HG03521 (cell line): ENCODE measurements around the gene CPT2.
A peak's percentile ranks its signal among the peaks of the same experiment; 100 is the strongest.
"Not testable (repeated sequence)": the region's sequence is repeated elsewhere in the genome, so short reads cannot be mapped to it uniquely, and the experiment has no call there.

ENCODE experiments used
- ATAC-seq: cut with Tn5 transposase; IDR thresholded peaks from one replicate; pipeline ENCODE4 v1.9.1; 2021; ENCODE audit warnings: mild to moderate bottlenecking, moderate library complexity; ENCODE audit not compliant: unreplicated experiment

CPT2 gene

DNA sequence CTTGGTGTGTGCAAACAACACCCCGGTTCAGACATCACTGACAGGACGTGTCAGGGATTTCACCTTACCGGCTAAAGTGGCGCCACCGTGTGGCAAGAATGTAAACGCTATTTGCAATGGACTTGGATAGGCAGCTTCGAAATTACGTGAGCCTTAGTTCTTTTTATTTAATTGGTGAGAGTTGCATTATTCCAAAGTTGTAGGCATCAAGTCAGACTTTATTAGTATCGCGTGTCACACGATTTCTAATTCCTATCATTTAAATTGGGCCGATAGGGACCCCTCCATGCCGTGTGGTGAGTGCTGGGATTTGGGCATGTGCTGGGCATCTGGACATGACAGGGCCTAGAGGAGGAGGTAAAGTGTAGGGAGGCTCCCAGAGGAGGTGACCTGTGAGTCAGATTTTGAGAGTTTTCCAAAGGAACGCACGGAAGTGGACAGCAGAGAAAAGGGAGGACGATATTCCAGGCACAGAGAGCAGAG lies 14.5 kb upstream of the CPT2 start:
- no peak for ATAC-seq

DNA sequence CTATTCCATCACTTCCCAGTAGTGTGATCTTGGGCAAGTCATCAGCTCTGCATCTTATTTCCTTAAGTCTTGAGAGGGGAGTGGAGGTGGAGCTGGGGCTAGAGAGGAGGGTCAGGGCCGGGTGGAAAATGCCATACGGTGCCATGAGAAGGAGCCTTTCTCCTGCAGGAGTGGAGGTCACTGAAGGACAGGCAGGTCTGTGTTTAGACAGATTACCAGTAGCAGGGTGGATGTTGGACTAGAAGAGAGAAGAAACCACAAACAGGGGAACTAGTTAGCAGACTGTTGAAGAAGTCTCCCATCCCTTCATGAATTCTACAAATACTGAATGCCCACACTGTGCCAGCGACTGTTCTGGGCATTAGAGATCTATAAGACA lies 13.9 kb upstream of the CPT2 start:
- no peak for ATAC-seq

DNA sequence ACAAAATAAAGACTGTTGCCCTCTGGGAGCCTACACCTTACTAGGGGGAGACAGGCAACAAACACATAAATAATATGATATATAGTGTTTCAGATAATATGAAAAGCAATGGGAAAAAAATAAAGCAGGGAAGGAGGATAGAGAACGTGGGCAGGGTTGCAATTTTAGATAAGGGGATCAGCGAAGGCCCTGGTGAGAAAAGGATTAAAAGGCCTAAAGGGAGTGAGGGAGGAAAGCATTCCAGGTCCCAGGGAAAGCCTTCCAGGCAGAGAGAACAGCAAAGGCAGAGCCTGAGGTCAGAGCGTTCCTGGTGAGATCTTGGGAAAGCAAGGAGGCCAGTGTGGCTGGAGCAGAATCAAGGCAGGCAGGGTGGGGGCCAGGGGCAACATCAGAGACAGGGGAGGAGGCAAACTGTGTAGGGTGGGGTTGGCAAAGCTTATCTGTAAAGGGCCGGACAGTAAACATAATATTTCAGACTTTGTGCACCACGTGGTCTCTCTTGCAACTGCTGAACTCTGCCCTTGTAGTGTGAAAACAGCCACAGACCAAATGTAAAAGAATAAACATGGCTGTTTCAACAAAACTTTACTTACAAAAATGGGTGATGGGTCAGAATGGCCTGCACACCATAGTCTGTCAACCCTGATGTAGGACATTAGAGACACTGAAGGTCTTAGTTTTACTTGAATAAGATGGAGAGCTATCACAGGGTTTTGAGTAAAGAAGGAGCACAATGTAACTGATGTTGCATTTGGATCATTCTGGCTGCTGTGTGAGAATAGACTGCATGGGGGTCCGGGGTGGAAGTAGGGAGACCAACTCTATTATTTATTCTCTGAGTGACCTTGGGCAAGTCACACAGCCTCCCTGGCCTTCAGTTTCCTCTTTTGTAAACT lies 13.3 kb upstream of the CPT2 start:
- no peak for ATAC-seq

DNA sequence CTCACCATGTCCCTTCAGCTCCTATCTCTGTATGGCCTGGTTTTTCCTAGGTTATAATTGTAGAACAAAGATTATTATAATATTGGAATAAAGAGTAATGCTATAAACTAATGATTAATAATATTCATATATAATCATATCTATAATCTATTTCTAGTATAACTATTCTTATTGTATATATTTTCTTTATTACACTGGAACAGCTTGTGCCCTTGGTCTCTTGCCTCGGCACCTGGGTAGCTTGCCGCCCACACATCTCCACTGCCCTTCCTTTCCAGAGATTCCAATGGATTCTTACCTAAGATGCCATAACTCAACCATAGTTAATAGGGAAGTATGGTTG lies 10.7 kb upstream of the CPT2 start:
- ATAC-seq: not testable (repeated sequence)

DNA sequence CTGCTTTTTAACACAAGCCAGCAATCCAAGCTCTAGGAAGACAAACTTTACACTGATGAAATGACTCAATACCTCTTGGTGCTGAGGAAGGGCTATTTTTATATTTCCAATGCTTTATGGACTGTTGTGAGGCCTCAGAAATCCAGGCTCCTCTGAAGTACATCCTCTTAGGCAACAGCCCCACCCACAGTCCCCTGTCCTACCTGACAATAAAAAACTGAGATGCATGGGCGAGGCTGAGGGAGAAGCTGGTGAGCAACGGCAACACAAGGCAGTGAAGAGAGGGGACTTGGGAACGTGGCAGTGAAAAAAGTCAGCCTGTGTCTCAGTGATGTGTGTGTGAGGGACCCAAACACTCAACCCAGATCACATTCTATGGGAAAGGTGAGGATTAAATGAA lies 10.1 kb upstream of the CPT2 start:
- ATAC-seq: no peak

DNA sequence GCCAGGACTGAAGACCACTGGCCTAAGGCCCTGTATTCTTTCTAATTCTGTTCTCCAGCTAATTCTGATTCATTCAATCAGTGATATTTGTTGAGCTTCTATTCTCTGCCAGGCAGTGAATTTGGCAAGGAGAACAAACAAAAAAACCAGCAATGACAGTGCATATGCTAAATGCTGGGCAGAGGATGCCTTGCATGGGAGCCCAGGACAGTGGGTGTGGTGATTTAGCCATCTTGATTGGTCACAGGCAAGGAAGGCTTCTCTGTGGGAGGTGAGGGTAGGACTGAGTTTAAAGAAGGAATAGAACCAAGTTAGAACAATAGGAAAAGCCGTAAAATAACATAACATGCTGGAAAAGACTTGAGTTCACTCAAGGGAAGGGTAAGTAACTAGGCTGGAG lies 9.2 kb upstream of the CPT2 start:
- no peak for ATAC-seq

DNA sequence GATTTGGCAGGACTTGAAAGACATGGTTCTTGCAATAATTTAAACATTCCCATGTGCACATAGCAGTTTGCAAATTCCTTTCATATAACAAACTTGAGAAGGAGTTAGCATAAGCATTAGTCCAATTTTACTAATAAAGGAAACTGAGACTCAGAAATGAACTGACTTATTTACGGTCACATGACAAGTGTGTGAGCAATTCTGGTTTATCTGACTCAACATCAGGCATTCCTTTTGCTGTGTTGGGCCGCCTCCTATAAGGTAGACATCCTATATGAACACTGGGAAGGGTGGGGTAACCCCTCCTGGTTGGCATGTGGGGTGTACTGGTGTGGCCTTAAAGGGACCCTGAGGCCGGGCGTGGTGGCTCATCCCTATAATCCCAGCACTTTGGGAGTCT lies 8.5 kb upstream of the CPT2 start:
- ATAC-seq: no peak

DNA sequence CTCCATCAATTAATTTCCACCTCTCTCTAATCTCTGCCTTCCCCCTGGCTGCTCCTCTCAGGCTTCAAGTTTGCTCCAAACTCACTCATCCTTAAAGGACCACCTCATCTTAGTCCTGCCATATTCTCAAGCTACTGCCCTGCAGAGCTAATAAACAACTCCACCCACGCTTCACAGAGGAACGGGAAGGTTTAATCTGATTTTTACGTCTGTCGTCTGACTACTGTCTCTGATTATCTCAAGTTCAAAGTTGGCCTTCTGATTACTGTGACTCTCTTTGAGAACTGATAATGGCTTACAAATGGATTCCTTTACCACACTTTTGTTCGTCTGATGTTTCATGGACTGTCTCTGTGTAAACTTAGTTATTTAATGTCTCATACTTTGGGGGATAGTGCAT lies 7.6 kb upstream of the CPT2 start:
- no peak for ATAC-seq

DNA sequence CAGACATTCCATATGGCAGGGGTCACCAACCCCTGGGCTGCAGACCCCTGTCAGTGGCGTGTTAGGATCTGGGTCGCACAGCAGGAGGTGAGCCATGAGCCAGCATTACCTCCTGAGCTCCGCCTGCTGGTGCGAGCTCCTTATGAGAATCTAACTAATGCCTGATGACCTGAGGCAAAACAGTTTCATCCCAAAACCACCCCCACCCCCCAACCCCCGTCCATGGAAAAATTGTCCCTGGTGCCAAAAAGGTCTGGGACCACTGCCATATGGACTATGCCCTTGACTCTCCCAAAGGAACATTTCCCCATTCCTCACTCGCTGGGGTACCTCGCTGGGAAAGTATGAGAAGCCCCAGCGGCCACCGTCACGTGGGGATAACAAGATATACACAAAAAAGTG lies 6.4 kb upstream of the CPT2 start:
- ATAC-seq: no peak

DNA sequence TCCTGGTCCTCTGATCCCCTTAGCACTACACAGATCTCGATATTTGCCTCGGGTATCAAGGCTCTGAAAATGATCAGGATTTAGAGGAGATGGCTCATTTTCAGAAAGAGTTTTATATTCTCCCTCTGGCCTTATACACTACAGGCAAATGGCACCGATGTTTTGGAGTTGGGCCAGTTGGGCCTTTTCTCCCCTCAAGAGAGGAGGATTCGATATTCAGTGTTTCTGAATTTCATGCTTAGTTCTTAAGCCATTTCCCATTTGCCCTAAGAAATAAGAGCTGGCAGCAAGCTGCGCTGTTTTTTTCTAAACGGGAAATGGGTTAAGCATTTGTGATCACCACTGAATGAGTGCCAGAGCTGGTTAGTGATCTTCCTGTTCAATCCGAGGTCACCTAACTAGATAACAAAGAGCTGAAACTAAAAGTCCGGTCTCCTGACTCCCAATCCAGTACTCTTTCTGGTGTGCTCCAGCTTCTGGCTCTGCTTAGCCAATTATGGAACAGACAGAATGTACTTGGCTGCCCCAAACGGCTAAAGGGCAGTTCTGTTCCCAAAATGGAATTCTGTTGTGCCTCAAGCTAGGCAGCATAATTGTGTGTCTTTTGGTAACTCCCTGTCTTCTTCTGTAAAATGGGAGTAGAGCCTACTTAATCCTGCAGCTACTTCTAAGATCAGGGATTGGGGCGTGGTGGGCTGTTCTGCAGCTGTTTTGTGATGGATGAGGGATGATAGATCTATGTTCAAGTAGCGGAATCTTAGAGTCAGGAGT lies 1.2 kb upstream of the CPT2 start:
- ATAC-seq: no peak

DNA sequence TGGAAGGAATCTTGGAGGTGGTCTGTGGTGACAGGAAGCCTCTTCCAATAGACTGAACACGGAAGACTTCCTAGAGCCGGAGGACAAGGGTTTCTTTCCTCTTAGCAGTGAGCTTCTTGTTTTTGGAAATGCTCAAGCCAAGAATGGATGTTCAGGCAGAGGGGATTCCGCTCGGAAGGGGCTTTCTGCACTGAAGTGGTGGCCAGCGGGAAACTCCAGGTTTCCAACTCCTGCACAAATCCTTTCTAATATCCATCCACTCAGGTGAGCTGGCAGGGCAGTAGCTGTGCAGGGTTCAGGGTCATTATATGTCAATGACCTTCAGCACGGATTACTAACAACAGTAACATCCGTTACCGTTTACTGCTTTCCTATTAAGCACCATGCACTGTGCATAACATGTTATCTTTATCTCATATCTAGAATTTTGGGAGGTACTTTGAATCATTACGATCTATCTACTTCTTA lies 573 bp upstream of the CPT2 start:
- peak; percentile 11 for ATAC-seq

DNA sequence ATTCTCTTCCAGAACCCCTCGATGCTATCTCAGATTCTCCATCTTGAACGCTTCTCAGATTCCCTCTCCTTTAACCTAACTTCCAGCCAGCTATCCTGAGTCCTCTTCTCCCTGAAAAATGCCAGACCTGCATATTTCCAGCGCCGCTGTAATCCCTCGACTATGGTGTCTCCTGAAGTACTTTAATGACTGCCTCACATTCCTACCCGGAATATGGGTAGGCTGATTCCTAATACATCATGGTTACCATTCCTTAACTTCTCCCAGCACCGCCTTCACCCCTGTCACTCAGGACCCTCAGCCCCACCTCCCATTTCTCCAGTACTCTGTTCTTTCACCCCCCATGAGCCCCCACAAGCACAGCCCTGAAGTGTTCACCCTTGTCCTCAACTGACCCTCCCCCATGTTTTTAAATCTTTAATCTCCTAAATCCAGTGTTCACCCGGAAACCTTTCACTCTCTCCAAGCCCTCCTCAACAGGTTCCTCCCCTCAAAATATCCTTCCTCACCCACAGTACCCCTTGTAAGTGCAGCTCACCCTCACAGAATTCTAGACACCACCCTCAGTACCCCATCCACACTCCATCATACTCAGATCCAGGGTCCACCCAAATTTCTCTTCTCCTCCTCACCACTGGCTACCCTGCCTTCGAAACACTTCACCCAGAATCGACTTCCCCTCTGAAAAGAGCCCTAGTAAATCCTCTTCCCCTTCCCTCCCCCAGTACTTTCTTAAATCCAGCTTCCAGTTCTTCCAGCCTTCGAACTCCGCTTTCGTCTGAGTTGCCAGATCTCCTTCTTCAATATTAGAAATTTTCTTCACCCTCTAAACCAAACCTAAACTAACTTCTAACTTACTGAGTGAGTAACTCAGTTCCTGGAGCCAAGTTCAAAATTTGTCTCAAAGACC lies 922 bp downstream of the CPT2 start:
- ATAC-seq: no peak

DNA sequence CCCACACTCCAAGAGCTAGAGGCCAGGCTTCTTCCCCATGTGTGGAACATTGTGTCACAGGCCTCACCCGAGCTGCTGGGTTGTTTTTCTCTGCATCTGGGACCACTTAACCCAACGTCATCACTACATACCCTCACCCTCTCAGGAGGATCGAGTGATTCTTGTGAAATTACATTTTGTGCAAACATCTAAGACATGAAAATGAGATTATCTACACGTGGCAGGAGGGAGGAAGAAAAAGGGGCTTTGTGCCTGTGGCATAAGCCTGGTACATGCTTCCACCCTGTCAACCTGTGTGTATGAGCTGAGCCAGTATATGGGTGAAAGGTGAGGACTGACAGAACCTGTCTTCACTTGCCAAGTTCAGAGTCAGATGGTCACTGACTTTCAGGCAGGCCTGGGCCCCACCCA lies 1.6 kb downstream of the CPT2 start:
- no peak for ATAC-seq

DNA sequence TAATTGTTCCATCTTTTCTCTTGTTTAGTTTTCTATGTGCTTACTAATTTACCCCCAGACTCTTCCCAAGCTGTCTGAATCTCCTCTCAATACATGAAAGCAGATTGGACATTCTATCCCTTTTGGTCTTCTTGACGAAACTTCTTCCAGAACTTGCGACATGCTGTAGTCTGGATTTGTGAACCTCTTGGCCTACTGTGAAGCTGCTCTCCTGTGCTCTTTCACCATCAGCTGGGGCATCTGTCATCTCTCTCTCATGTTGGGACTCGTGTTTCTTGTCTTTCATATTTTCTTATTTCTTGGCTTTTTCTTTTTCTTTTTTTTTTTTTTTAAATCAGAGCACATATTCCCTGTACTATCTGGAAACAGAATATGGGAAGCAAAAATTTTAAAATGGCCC lies 6.8 kb downstream of the CPT2 start:
- ATAC-seq: no peak

DNA sequence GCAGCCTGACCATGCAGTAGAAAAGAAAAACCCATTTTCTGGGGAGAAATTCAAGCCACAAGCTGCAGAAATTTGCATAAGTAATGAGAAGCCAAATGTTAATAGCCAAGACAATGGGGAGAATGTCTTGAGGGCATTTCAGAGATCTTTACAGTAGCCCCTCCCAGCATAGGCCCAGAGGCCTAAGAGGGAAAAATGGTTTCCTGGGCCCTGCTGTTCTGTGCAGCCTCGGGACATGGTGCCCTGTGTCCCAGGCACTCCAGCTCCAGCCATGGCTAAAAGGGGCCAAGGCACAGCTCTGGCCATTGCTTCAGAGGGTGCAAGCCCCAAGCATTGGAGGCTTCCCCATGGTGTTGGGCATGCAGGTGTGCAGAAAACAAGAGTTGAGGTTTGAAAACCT lies 8.9 kb downstream of the CPT2 start:
- not testable (repeated sequence) for ATAC-seq

DNA sequence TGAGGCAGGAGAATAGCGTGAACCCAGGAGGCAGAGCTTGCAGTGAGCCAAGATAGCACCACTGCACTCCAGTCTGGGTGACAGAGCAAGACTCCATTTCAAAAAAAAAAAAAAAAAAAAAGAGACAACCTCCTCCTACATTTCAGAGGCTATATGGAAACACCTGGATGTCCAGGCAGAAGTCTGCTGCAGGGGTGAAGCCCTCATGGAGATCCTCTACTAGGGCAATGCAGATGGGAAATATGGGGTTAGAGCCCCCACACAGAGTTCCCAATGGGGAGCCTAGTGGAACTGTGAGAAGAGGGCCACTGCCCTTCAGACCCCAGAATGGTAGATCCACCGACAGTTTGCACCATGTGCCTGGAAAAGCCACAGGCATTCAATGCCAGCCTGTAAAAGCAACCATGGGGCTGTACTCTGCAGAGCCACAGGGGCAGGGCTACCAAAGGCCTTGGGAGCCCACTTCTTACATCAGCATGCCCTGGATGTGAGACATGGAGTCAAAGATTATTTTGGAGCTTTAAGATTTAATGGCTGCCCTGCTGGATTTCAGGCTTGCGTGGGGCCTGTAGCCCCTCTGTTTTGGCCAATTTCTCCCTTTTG lies 9.6 kb downstream of the CPT2 start:
- ATAC-seq: not testable (repeated sequence)

DNA sequence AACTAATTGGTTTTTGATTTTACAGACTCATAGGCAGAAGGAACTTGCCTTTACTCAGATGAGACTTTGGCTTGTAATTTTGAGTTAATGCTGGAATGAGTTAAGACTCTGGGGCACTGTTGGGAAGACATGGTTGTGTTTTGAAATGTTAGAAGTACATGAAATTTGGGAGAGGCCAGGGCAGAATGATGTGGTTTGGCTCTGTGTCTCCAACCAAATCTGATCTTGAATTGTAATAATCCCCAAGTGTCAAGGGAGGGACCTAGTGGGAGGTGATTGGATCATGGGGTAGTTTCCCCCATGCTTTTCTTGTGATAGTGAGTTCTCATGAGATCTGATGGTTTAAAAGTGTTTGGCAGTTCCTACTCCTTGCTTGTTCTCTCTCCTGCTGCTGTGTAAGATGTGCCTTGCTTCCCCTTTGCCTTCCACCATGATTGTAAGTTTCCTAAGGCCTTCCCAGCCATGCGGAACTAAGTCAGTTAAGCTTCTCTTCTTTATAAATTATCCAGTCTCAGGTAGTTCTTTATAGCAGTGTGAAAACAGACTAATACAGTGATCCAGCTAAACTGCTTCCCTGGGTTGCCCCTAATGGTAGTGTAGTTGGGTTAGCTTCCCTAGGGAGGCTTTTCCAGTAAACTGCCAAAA lies 10.2 kb downstream of the CPT2 start:
- no peak for ATAC-seq

DNA sequence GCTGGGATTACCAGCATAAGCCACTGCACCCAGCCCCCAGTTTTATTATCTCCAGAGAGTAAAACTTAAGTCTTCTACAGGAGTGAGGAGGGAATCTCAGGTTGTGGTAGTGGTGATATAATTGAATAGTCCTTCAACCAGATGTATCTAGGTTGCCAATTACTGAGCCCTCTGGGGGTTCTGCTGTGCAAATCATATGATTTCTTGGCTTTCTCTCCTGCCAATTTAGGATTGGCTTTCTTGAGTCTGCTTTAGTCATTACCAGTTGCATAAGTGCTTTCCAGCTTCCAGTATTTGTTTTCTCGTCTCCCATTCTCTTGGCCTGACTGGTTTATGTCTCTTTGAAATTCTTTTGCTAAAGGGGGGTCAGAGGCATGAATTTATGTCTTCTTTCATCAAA lies 11.1 kb downstream of the CPT2 start:
- no peak for ATAC-seq

DNA sequence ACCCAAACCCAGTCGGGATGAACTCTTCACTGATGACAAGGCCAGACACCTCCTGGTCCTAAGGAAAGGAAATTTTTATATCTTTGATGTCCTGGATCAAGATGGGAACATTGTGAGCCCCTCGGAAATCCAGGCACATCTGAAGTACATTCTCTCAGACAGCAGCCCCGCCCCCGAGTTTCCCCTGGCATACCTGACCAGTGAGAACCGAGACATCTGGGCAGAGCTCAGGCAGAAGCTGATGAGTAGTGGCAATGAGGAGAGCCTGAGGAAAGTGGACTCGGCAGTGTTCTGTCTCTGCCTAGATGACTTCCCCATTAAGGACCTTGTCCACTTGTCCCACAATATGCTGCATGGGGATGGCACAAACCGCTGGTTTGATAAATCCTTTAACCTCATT lies 13.7 kb downstream of the CPT2 start:
- no peak for ATAC-seq

DNA sequence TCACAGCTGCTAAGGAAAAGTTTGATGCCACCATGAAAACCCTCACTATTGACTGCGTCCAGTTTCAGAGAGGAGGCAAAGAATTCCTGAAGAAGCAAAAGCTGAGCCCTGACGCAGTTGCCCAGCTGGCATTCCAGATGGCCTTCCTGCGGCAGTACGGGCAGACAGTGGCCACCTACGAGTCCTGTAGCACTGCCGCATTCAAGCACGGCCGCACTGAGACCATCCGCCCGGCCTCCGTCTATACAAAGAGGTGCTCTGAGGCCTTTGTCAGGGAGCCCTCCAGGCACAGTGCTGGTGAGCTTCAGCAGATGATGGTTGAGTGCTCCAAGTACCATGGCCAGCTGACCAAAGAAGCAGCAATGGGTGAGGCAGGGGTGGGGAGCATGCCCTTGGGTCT lies 14.3 kb downstream of the CPT2 start:
- no peak for ATAC-seq
